Mucosa of descending colon (tissue), 3 donors: Measurements from ENCODE around the gene NBPF11. TPM values are rescaled to one million over a fixed set of nuclear protein-coding genes. Genes with fewer than 3 reads are reported as not detected.
"Not testable (repeated sequence)": the region's sequence is repeated elsewhere in the genome, so short reads cannot be mapped to it uniquely, and the experiment has no call there.

Source experiments
- ATAC-seq: fragments of 200-7000 bp; cut with Tn5 transposase; one replicate; pipeline ENCODE4 v1.9.1; 2020; ENCODE audit warnings: mild to moderate bottlenecking, moderate library complexity
- DNase-seq, 3 donors: peaks; one replicate each; pipeline ENCODE4 v3.0.0-alpha.2; 2020
- H3K36me3 ChIP-seq: fragments of 200-600 bp; one replicate; pipeline ENCODE4 v1.8.0; 2021; ENCODE audit warnings: low read depth, mild to moderate bottlenecking
- H3K4me1 ChIP-seq: fragments of 200-600 bp; one replicate; pipeline ENCODE4 v1.8.0; 2021; ENCODE audit warnings: low read depth, mild to moderate bottlenecking
- H3K4me3 ChIP-seq: fragments of 200-600 bp; one replicate; pipeline ENCODE4 v1.8.0; 2021; ENCODE audit warnings: mild to moderate bottlenecking
- H3K9me3 ChIP-seq: fragments of 200-600 bp; one replicate; pipeline ENCODE4 v1.8.0; 2021; ENCODE audit warnings: mild to moderate bottlenecking
- CTCF ChIP-seq: fragments of 200-600 bp; IDR thresholded peaks from one replicate; pipeline ENCODE4 v1.8.0; 2022; ENCODE audit warnings: antibody characterized with exemption, mild to moderate bottlenecking
- intact Hi-C, 2 donors: fragments of 100-400 bp; cut with DNase I in 1 of 2; cut with micrococcal nuclease in 1 of 2; formaldehyde crosslinking; loops; one replicate each; pipeline versions ENCODE4 v1.11.0 to v1.11.1; 2022; cut with DNase I, micrococcal nuclease
- long read RNA-seq, 2 donors: library from polyadenylated mRNA; unstranded; transcript quantifications; one replicate each; pipeline ENCODE4 v2.0.0, GENCODE V29; 2019 to 2021
- total RNA-seq, 3 donors: library from RNA; stranded (reverse); fragmentation: NEBNext Ultra II Directional in 2 of 3; extraction: Animal tissue kit (Norgen Biotek cat#: 25700) in 2 of 3; gene quantifications; one replicate each; pipeline versions ENCODE4 v1.2.1 to v1.2.4, GENCODE V29; 2021 to 2023
- donor health status: DM: no; HTN: no; CAD: no; lungs with moderate emphysema.
- donor health status: DM: no; HTN: no; CAD: no.
- donor health status: DM: no; HTN: yes; CAD: no.

Gene NBPF11
- 10 to 100 TPM in 2 of 3 donors, 1 to 10 TPM in 1; 9.5 to 16.8 (median 12.4) TPM for total RNA-seq
- long read RNA-seq, donor 1, partial matches to known transcripts = 2 of 8 reads
- long read RNA-seq, donor 1, other reads (novel, unspliced or antisense) = 6 of 8 reads
- long read RNA-seq, donor 2, partial matches to known transcripts = 0 of 2 reads
- long read RNA-seq, donor 2, other reads (novel, unspliced or antisense) = 2 of 2 reads

- DNase-seq = peak; percentile 88 to 93 (median 90)
- H3K4me1 ChIP-seq, intact Hi-C loops, H3K36me3 ChIP-seq, H3K9me3 ChIP-seq: not testable (repeated sequence)
- peak; percentile 96 for ATAC-seq
- H3K4me3 ChIP-seq = peak within 1 kb of the TSS; percentile 42
These were observed at the start of gene NBPF11 for GRCh38 chr1:148151911-148152656. TSS of gene NBPF11 (minus strand) at chr1:148152281. CDS start at chr1:148127003, 25,278 bp downstream.

DNA sequence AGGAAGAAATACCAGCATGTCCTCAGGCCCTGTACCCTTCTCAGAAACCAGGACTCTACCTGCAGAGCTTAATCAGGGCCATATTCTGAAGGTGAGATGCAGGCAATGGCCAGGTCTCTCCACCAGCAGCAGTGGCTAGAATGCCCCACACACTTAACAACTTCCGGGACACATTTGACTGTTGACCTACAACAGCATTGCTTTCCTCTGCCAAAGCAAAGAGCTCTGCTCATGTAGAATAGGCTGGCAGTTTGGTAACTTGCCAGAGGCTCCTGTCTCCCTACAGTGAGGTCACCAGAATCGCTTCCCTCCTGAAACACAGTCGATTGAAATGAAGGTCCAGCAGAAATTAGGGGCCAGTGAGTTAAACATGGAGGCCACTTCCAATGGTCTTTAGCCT is 45.3 kb upstream of the NBPF11 start:
- H3K4me1 ChIP-seq, H3K36me3 ChIP-seq, intact Hi-C loops, H3K4me3 ChIP-seq, DNase-seq, H3K9me3 ChIP-seq: not testable (repeated sequence)
- ATAC-seq = peak; percentile 98

DNA sequence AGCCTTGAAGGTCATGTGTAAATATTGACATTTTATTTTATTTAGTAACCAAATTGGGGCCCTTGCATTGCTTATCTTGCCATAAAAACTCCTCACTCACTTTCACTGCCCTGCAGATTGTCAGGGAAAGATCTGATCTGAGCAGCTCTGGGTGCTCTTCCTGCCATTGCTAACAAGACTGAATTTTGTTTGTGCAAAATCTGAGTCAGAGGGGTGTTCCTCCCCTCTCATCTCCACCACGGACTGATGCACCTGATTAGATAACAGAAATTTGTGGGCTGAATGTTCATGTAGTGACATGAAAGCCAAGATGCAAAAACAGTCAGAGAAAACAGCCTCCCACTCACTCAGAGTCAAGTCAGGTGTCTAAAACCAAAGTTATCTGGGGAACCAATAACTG is 44.9 kb upstream of the NBPF11 start:
- H3K9me3 ChIP-seq, intact Hi-C loops, H3K4me1 ChIP-seq, H3K4me3 ChIP-seq, DNase-seq, H3K36me3 ChIP-seq: not testable (repeated sequence)
- ATAC-seq = peak; percentile 76

GRCh38 chr1:148195115-148195514 is 43.0 kb upstream of the NBPF11 start:
- H3K36me3 ChIP-seq, ATAC-seq, H3K9me3 ChIP-seq, H3K4me1 ChIP-seq, intact Hi-C loops, DNase-seq, H3K4me3 ChIP-seq: not testable (repeated sequence)

DNA sequence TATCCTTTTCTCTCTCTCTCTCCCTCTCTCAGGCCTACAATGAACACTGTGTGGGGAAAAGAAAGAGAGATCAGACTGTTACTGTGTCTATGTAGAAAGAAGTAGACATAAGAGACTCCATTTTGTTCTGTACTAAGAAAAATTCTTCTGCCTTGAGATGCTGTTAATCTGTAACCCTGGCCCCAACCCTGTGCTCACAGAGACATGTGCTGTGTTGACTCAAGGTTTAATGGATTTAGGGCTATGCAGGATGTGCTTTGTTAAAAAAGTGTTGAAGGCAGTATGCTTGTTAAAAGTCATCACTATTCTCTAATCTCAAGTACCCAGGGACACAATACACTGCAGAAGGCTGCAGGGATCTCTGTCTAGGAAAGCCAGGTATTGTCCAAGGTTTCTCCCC is 36.7 kb upstream of the NBPF11 start:
- H3K36me3 ChIP-seq, intact Hi-C loops, H3K4me1 ChIP-seq, H3K9me3 ChIP-seq, H3K4me3 ChIP-seq, ATAC-seq: not testable (repeated sequence)
- DNase-seq = peak in 1 of 3 donors; percentile 46

- intact Hi-C loops, ATAC-seq, H3K4me1 ChIP-seq, H3K36me3 ChIP-seq, H3K9me3 ChIP-seq, DNase-seq, H3K4me3 ChIP-seq: not testable (repeated sequence)
These were observed 26.6 kb upstream of the NBPF11 start for GRCh38 chr1:148178682-148179081.

DNA sequence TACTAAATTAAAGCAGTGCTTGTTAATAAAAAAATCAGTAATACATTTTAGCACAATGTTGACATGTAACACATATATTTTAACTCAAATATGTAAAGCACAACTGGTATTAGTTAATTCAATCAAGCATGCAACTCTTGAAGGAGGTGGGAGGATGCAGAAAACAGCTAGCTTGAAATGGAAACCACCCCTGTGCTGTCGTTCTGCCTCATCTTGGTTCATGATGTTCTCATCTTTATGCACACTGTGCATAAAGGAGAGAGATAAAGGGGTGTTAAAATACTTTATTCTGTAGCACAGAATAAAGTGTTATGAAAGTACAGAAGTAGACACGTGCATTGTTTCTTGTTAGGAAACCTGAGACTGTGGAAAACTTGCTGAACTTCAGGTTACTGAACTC is 23.3 kb upstream of the NBPF11 start:
- DNase-seq, ATAC-seq, H3K4me1 ChIP-seq, H3K4me3 ChIP-seq, H3K36me3 ChIP-seq, H3K9me3 ChIP-seq, intact Hi-C loops: not testable (repeated sequence)

DNA sequence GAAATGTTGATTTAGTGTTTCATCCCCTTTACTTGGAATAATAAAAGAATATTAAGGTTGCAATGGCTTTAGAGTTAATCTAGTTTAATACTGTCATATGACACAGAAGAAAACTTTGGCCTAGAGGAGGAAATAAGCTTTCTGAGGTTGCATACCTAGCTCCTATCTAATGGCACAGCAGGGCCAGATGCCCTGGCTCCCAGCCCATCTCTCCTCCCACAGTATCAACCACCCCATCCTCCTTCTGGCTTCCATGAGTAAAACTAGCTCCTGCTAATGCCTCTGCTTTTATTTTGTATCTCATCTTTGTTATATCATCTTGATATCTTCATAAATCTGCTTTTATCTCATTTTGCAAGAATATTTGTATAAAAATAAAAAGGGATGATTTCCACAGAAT is 19.9 kb upstream of the NBPF11 start:
- DNase-seq, intact Hi-C loops, H3K4me1 ChIP-seq, H3K36me3 ChIP-seq, ATAC-seq, H3K9me3 ChIP-seq, H3K4me3 ChIP-seq: not testable (repeated sequence)

- intact Hi-C loops = no loop called here
- DNase-seq (no peak), ATAC-seq (no peak)
- Histone ChIP-seq H3K9me3 (no peaks in the 10 kb centered on the region), H3K36me3 (no peaks in the 10 kb centered on the region), H3K4me3 (no peak overlapping the region), H3K4me1 (no peaks in the 10 kb centered on the region)
- TF ChIP-seq CTCF = no peak
These were observed 14.7 kb upstream of the NBPF11 start for GRCh38 chr1:148166558-148167492.
